ENCODE data around the gene SCYGR5. TPM values are rescaled to one million over a fixed set of nuclear protein-coding genes. Genes with fewer than 3 reads are reported as not detected.

Gene SCYGR5
- total and polyA plus RNA-seq, 2 donors (not counting 3 experiments of a cell fraction or from before 2014, with no cell fraction given) = not detected

DNA sequence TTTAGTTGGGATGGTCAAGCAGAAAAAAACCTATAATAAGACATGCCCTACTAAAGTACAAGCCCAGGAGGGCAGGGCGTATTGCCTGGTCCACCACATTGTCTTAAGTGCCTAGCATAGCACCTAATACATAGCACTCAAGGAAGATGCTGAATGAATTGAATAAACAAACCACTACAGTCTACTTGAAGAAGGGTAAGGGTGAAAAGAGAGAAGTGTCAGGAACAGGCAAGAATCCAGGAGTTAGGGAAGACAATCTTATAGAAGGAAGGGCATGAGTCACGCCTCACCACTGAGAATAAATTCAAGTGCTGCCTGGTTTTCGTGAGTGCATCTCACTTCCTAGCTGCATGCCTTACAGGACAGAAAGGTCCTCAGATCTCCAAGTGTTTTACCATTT is 37.4 kb downstream of the SCYGR5 start:
- H3K4me2 ChIP-seq (ENCODE audit: insufficient read depth, low read length) = no peak overlapping the region
- no peak overlapping the region for H3K4me3 ChIP-seq (replicated peaks in 1 of 3; ENCODE audit: insufficient read depth in 1 of 3, low read depth in 1 of 3, low read length in 3 of 3)
- H3K36me3 ChIP-seq (ENCODE audit: control insufficient read depth in 2 of 2, extremely low read depth in 1 of 2, insufficient read depth in 2 of 2, low read length in 2 of 2) = no peaks in the 10 kb centered on the region
- intact Hi-C loops (cut with micrococcal nuclease) (no loop called here), dilution Hi-C loops (cut with MboI; ENCODE audit: extremely low pct_ligation_motif_present, low sequenced_read_pairs) (no loop called here)
- no peaks in the 10 kb centered on the region for H4K20me1 ChIP-seq (replicated peaks; ENCODE audit: control insufficient read depth, extremely low read depth, insufficient read depth, low read length)
- H2AFZ ChIP-seq (ENCODE audit: low read depth, low read length) = no peak overlapping the region
- CTCF ChIA-PET = no interaction called here
- H3K9me3 ChIP-seq (replicated peaks; ENCODE audit: control insufficient read depth, insufficient read depth, low read length) = no peaks in the 10 kb centered on the region
- no peaks in the 10 kb centered on the region for H3K79me2 ChIP-seq (ENCODE audit: control insufficient read depth, insufficient read depth, low read length)
- TF ChIP-seq POLR2A (IDR thresholded peaks at IDR 0.05; ENCODE audit: low read depth, low read length) (no peak), GATA2 (IDR thresholded peaks at IDR 0.05; ENCODE audit: insufficient read depth, insufficient read length, low read depth, low read length) (no peak)
- TF ChIP-seq, protein P1, sequence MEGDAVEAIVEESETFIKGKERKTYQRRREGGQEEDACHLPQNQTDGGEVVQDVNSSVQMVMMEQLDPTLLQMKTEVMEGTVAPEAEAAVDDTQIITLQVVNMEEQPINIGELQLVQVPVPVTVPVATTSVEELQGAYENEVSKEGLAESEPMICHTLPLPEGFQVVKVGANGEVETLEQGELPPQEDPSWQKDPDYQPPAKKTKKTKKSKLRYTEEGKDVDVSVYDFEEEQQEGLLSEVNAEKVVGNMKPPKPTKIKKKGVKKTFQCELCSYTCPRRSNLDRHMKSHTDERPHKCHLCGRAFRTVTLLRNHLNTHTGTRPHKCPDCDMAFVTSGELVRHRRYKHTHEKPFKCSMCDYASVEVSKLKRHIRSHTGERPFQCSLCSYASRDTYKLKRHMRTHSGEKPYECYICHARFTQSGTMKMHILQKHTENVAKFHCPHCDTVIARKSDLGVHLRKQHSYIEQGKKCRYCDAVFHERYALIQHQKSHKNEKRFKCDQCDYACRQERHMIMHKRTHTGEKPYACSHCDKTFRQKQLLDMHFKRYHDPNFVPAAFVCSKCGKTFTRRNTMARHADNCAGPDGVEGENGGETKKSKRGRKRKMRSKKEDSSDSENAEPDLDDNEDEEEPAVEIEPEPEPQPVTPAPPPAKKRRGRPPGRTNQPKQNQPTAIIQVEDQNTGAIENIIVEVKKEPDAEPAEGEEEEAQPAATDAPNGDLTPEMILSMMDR (IDR thresholded peaks at IDR 0.05; ENCODE audit: extremely low read depth in 1 of 2, insufficient read depth in 1 of 2, low read depth in 1 of 2, low read length in 2 of 2) = no peak
- no peak overlapping the region for H3K27ac ChIP-seq (ENCODE audit: insufficient read depth, low read depth, low read length)
- no peaks in the 10 kb centered on the region for H3K27me3 ChIP-seq (ENCODE audit: control insufficient read depth in 2 of 2, insufficient read depth in 2 of 2, low read length in 2 of 2)
- H3K9ac ChIP-seq (replicated peaks; ENCODE audit: extremely low read depth, insufficient read depth, low read length) = no peak overlapping the region
- no peak for FAIRE-seq
- DNase-seq (ENCODE audit: low read depth, low spot score) = no peak
- no TSS peak for BruUV-seq (replicated peaks)
- no peaks in the 10 kb centered on the region for H3K9me1 ChIP-seq (replicated peaks; ENCODE audit: control insufficient read depth, extremely low read depth, insufficient read depth, low read length)
- no peaks in the 10 kb centered on the region for H3K4me1 ChIP-seq (ENCODE audit: control insufficient read depth, extremely low read depth, insufficient read depth, low read length)
- POLR2A ChIA-PET = no interaction called here

DNA sequence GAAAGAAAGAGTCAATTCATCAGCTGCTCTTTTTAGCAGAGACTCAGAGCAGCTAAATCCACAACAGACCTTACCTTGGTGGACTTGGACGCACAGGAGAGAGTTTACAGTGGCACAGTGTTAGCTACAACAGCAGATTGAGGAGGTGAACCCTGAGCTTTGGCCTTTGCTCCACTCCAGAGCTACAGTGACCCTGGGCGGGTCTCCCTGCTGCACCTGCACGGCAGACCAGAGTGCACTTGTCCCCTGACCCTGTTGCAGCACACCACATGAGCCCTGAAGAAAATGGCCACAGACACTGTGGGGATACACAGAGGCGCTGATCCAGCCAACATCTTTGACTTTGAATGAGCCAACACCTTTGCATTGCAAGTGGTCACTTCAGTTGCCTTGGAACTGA is 40.3 kb downstream of the SCYGR5 start:
- BruUV-seq (replicated peaks) = no TSS peak
- Histone ChIP-seq H3K9ac (replicated peaks; ENCODE audit: extremely low read depth, insufficient read depth, low read length) (no peak overlapping the region), H3K4me2 (ENCODE audit: insufficient read depth, low read length) (no peak overlapping the region), H4K20me1 (replicated peaks; ENCODE audit: control insufficient read depth, extremely low read depth, insufficient read depth, low read length) (no peaks in the 10 kb centered on the region), H3K9me3 (replicated peaks; ENCODE audit: control insufficient read depth, insufficient read depth, low read length) (no peaks in the 10 kb centered on the region), H3K4me3 (replicated peaks in 1 of 3; ENCODE audit: insufficient read depth in 1 of 3, low read depth in 1 of 3, low read length in 3 of 3) (no peak overlapping the region), H3K27me3 (ENCODE audit: control insufficient read depth in 2 of 2, insufficient read depth in 2 of 2, low read length in 2 of 2) (no peaks in the 10 kb centered on the region), H3K9me1 (replicated peaks; ENCODE audit: control insufficient read depth, extremely low read depth, insufficient read depth, low read length) (no peaks in the 10 kb centered on the region), H3K4me1 (ENCODE audit: control insufficient read depth, extremely low read depth, insufficient read depth, low read length) (no peaks in the 10 kb centered on the region), H3K36me3 (ENCODE audit: control insufficient read depth in 2 of 2, extremely low read depth in 1 of 2, insufficient read depth in 2 of 2, low read length in 2 of 2) (no peaks in the 10 kb centered on the region), H2AFZ (ENCODE audit: low read depth, low read length) (no peak overlapping the region), H3K79me2 (ENCODE audit: control insufficient read depth, insufficient read depth, low read length) (no peaks in the 10 kb centered on the region), H3K27ac (ENCODE audit: insufficient read depth, low read depth, low read length) (no peak overlapping the region)
- DNase-seq (ENCODE audit: low read depth, low spot score) = no peak
- POLR2A ChIA-PET = no interaction called here
- CTCF ChIA-PET = interaction anchor here (1.6 kb wide), 1 partner anchor 10 kb away, joined by 4 read pairs; no protein-coding TSS in a partner anchor
- FAIRE-seq = no peak
- dilution Hi-C loops (cut with MboI; ENCODE audit: extremely low pct_ligation_motif_present, low sequenced_read_pairs) = no loop called here
- intact Hi-C loops (cut with micrococcal nuclease) = no loop called here
- TF ChIP-seq EZH2 (IDR thresholded peaks at IDR 0.05; ENCODE audit: borderline replicate concordance, low read depth, low read length, severe bottlenecking) = no peak
- TF ChIP-seq FOS (IDR thresholded peaks at IDR 0.05; ENCODE audit: borderline replicate concordance, insufficient read depth, low read length) = no peak
- TF ChIP-seq, protein P2, sequence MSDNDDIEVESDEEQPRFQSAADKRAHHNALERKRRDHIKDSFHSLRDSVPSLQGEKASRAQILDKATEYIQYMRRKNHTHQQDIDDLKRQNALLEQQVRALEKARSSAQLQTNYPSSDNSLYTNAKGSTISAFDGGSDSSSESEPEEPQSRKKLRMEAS (IDR thresholded peaks at IDR 0.05; ENCODE audit: insufficient read depth, insufficient read length) = no peak
- TF ChIP-seq JUN (IDR thresholded peaks at IDR 0.05; ENCODE audit: borderline replicate concordance, insufficient read depth, insufficient read length, low read depth) = no peak
- TF ChIP-seq POLR2AphosphoS5 (IDR thresholded peaks at IDR 0.05; ENCODE audit: insufficient read depth, low read depth, low read length) = no peak
- no peak for TF ChIP-seq POLR2A (IDR thresholded peaks at IDR 0.05; ENCODE audit: low read depth, low read length)
- TF ChIP-seq GATA2 (IDR thresholded peaks at IDR 0.05; ENCODE audit: insufficient read depth, insufficient read length, low read depth, low read length) = no peak
- TF ChIP-seq, protein P1 (IDR thresholded peaks at IDR 0.05; ENCODE audit: extremely low read depth in 1 of 2, insufficient read depth in 1 of 2, low read depth in 1 of 2, low read length in 2 of 2) = no peak
- TF ChIP-seq MYC (IDR thresholded peaks at IDR 0.05; ENCODE audit: low read depth, low read length) = no peak
